GM18526 (cell line): ENCODE measurements around the gene CNKSR3.

ENCODE experiments used
- POLR2A ChIP-seq: IDR thresholded peaks from 3 replicates; pipeline ENCODE4 v1.6.1; 2011; ENCODE audit not compliant: insufficient read length; ENCODE audit errors: extremely low read depth

The CNKSR3 gene

DNA sequence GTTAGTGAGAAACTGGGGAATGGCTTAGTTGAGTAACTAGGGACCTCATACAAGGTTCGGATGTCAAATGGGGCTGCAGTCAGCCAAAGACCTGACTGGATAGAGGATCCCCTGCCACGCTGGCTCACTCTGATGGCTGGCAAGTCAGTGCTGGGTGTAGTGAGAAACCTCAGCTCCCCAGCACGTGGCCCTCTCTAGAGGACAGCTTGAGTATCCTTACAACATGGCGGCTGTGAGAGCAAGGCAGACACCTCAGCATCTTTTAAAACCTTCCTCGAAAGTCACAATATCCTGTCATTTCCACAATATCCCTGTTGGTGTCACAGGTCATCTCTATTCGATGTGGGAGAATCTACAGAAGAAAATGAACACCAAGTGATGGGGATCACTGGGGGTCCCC, 127.2 kb downstream of the CNKSR3 start:
- TF ChIP-seq POLR2A: no peak

DNA sequence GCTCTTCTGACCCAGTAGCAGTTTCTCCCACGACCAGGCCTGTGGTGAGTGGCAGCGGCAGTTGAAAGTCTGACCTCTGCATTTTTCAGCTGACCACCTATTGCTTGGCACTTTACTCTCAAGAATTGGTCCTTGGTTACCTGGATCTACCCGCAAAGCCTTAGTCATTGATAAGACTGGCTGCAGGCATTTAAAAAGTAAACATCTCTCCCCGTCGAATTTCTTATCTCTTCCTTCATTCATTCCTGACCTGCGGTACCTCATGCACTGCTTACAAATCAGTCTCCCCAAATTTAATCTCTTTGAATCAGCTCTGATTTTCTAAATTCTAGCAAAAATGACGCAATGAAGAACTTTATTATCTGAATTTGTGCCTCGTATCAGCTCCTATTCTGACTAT, 127.7 kb downstream of the CNKSR3 start:
- TF ChIP-seq POLR2A: no peak

DNA sequence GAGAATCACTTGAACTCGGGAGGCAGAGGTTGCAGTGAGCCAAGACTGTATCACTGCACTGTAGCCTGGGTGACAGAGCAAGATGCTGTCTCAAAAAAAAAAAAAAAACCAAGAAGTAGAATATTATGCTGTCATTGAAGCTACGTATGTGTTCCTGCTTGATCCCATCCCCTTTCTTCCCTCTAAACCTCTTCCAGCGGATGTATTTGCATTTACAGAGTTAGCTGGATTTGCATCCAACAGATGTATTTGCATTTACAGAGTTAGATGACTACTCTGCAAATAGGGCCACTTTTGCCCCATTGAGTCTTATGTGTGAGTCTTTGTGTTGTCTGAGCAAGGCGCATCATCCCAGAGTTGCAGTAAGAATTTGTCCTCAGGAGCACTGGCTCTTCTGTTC, 128.9 kb downstream of the CNKSR3 start:
- TF ChIP-seq POLR2A: no peak

DNA sequence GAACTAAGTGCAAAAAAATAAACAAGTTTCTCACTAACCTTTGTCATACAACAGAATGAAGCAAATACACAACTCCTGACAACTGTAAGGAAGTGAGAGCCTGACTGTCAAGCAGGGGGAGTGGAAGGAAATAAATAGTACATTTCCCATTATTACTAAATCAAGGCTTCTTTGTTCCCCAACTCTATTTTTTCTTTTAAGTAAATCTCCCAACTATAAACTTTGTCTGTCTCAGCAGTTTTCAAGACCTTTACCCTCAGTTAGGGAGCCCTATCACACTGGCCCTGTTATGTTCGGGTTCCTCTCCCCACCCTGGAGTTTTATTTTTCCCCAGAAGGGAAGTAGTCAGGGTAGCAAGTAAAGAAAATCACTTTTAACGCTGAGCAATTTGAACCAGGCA, 129.7 kb downstream of the CNKSR3 start:
- TF ChIP-seq POLR2A: no peak

DNA sequence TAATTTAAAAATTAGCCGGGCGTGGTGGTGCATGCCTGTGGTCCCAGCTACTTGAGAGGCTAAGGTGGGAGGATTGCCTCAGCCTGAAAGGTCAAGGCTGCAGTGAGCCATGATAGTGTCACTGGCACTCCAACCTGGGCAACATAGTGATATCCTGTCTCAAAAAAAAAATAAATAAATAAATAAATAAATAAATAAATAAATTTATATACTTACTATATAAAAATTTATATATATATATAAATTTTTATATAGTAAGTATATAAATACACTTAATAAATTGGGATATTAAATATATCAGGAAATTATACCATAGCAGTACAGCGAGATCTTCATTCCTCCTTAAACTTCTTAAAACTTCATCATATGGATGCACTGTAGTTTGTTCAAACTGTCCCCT, 130.9 kb downstream of the CNKSR3 start:
- TF ChIP-seq POLR2A: no peak

DNA sequence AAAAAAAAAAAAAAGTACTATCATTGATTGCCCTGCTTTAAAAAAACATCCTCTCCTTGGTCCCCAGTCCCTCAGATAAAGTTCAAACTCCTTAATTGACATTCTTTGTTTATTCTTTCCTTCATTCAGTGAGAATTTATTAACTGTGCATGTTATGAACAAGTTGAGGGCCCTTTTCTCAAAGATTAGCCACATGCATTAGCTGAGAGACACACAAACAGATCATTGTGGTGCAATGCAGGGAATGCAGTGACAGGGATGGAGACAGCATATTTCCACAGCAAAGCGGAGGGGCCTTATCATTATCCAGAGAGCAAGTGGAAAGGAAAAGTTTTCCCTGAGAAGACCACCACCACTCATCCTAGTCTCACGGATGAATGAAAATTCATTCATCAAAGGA, 132.0 kb downstream of the CNKSR3 start:
- TF ChIP-seq POLR2A: no peak

DNA sequence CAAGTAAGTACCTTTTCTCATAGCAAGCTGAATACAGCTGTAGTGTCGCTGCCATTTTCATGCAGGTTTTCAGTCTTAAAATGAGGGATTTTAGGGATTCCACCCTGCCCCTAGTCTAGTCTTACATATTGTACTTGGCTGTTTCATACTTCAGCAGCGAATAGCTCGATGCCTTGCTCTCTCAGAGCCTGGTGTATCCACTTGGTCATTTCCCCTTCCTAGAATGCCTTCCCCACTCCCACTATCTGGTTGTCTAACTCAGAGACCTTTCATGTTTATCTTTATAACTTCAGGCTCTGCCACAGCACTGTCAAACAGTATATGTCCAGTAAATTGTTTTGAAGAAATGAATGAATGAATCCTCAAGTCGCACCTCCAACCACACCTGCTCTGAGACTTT, 132.8 kb downstream of the CNKSR3 start:
- TF ChIP-seq POLR2A: no peak

DNA sequence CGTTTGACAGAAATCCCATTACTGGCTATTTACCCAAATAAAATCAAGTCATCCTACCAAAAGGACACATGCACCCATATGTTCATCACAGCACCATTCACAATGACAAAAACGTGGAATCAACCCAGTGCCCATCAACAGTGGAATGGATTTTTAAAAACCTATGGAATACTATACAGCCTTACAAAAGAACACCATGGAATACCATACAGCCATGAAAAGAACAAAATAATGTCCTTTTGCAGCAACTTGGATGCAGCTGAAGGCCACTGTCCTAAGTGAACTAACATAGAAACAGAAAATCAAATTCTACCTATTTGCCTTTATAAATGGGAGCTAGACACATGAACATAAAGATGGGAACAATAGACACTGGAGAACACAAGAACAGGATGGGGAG, 136.5 kb downstream of the CNKSR3 start:
- no peak for TF ChIP-seq POLR2A

DNA sequence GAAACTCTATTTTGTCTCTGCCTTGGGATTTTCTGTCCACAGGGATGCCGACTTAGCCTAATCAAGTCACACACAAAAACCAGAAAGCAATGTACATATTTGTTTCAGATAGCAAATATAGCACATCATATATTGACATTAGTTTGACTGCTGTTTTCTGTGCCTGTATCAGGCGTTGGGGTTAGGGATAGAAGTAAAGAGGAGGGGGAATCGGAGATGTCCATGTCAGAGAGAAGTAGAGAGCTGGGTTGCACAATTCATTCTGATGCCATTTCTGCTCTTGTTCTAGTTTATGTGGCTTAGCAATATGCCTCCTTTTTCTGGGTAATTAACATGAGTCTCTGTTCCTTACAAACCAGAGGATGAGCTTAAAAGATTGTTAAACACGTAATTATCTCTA, 139.2 kb downstream of the CNKSR3 start:
- TF ChIP-seq POLR2A: no peak

DNA sequence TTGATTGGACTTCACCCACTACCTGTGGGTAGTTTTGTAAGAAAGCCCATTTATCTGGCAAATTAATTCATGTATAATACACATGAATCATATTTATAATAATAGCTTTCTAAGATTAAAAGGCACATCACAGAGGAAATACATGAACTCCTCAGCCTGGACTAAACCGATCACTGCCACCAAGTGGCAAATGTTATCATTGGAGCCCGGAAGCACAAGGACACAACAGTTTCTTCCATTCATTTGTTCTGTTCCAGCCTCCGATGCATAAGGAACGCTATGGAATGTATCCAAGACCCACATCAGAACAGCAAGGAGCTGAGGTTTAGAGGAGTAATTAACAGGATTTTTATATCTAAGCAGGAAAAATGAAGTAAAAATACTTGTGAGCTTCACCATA, 139.9 kb downstream of the CNKSR3 start:
- no peak for TF ChIP-seq POLR2A

DNA sequence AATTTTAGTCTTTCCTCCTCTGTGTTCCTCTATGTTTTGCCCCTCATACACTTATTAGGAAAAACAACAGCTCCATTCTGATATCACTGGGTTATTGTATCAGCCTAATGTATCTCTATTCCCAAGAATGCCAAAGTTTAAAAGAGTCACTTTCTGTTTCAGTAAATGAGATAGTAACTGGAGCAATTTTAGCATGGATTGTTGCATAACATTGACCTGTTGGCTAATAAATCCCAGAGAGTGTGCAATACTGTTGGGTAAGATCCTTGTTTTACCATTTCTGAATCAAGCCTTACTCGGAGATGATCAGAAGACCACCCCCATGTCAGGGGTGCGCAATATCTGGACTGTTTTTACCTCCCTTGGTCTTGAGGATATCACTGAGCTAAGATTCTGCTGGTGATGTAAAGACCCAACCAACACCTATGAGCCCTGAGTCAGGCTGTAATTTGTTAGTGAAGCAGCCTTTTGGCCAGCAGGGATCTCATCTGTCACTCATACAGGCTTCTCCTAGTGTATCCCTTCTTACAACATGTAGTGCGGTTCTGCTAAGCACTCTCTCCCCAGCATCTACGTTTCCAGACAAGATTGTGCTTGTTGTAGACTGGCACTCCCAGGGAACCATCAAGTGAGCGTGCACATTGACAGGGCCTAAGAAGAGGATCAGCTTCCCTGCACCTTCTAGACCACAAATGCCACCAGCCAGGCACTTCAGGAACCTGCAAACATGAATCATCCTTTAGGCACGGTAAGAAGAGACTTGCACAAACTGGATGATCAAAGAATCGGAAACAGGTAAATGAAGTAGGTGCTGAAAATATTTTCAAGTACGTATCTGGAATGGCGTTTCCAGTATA, 142.4 kb downstream of the CNKSR3 start:
- no peak for TF ChIP-seq POLR2A

DNA sequence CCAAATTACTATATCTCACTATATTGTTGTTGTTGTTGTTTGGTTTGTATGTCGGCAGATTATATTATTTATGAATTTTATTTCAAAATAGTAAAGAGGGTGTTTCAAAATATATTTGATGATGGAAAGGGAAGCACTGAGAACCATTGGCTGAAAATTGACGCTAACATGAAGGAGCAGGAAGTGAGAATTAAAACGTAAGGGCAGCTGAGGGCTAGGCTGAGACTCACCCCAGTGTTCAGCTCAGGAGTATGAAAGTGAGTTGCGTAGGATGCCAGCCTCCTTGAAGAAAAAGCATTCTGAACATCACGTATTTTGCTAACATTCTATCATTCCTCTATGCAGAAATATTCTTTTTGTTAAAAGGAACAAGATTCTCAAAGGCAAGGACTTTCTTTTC, 143.1 kb downstream of the CNKSR3 start:
- TF ChIP-seq POLR2A: no peak

DNA sequence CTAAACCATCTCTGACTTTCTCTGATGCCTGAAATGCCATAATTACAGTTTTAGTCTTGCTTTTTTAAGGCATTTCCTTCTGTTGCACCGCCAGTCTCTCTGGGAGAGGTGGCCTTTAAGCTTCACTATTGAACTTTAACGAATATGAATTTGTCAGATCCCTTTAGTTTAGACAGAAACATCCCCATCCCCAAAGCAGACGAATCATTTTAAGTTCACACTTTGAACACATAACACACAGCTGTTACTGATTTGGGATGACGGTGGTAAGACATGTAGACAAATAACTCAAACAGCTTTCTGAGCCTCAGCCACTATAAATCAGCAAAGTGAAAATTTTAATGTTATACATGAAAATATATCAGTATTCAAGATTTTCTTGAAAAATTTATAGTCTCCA, 146.7 kb downstream of the CNKSR3 start:
- TF ChIP-seq POLR2A: no peak

DNA sequence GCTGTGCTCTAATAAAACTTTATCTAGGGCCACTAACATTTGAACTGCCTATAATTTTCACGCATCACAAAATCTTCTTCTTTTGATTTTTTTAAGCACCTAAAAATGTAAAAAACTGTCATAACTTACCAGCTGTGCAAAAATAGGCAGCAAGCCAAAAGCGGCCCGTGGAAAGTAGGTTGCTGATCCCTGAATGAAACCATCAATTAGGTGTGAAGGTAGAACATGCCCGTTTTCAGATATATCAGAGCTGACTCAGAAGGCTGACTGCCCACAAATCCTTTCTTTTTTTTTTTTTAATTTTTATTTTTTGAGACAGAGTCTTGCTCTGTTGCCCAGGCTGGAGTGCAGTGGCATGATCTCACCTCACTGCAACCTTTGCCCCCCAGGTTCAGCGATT, 149.0 kb downstream of the CNKSR3 start:
- TF ChIP-seq POLR2A: no peak

DNA sequence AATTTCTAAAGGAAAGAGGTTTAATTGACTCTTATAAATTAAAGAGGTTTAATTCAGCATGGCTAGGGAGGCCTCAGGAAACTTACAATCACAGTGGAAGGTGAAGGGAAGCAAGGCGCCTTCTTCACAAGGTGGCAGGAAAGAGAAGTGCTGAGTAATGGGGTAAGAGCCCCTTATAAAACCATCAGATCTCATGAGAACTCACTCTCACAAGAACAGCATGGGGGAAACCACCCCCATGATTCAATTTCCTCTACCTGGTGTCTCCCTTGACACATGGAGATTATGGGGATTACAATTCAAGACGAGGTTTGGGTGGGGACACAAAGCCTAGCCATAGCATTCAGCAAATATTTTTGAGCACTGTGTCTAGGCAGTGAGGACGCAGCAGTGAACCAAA, 150.0 kb downstream of the CNKSR3 start:
- no peak for TF ChIP-seq POLR2A

DNA sequence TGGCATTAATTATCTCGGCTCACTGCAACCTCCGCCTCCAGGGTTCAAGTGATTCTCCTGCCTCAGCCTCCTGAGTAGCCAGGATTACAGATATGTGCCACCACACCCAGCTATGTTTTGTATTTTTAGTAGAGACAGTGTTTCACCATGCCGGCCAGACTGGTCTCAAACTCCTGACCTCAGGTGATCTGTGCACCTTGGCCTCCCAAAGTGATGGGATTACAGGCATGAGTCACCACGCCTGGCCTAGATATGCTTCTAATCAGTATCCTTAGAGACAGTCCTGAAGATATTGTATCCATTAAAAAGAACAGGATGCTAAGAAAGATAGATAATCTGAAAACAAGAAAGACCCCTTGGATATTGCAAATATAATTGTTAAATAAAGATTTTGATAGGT, 150.8 kb downstream of the CNKSR3 start:
- TF ChIP-seq POLR2A: no peak

DNA sequence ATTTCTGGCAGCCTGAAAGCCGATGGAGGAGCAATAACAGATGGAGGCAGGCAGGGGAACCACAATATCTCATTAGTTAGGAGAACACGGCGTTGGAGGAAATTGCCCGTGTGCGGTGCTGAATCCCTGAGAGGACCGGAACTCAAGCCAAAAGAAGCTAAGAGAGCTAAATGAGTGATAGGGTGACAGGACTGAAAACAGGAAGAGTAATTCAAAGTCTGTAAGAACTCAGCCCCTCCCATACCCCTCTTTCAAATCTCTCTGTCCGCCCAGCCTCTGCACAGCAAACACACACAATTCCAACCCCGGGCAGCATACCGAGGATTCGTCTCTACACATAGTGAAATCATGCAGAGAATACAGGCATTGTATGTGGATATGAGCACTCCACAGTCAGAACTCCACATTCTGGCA, 151.3 kb downstream of the CNKSR3 start:
- TF ChIP-seq POLR2A: no peak
